Stomach smooth muscle (tissue), 2 donors: ENCODE measurements around the gene WDR19.
"Not testable (repeated sequence)": the region's sequence is repeated elsewhere in the genome, so short reads cannot be mapped to it uniquely, and the experiment has no call there.

Source experiments
- H3K27ac ChIP-seq: one replicate; pipeline ENCODE4 v1.7.0; 2013; ENCODE audit warnings: mild to moderate bottlenecking, low read length, inconsistent platforms
- H3K27me3 ChIP-seq, 2 donors: one replicate each; pipeline ENCODE4 v1.7.0; 2013; ENCODE audit warnings: low read length in 2 of 2; ENCODE audit not compliant: insufficient read depth in 2 of 2, control insufficient read depth in 1 of 2
- H3K36me3 ChIP-seq, 2 donors: one replicate each; pipeline ENCODE4 v1.7.0; 2013; ENCODE audit warnings: low read length in 2 of 2; ENCODE audit not compliant: control insufficient read depth in 2 of 2, insufficient read depth in 2 of 2
- H3K4me1 ChIP-seq: one replicate; pipeline ENCODE4 v1.7.0; 2013; ENCODE audit warnings: low read length; ENCODE audit not compliant: control insufficient read depth, insufficient read depth
- H3K4me3 ChIP-seq, 2 donors: one replicate each; pipeline ENCODE4 v1.7.0; 2013; ENCODE audit warnings: low read length in 2 of 2
- H3K9ac ChIP-seq, 2 donors: one replicate each; pipeline ENCODE4 v1.7.0; 2013; ENCODE audit warnings: low read length in 2 of 2, mild to moderate bottlenecking in 1 of 2
- H3K9me3 ChIP-seq, 2 donors: one replicate each; pipeline ENCODE4 v1.7.0; 2013; ENCODE audit warnings: low read length in 2 of 2; ENCODE audit not compliant: control insufficient read depth in 2 of 2
- donor health status: healthy.
- donor health status: Pancreatic carcinoma.

The WDR19 gene

DNA sequence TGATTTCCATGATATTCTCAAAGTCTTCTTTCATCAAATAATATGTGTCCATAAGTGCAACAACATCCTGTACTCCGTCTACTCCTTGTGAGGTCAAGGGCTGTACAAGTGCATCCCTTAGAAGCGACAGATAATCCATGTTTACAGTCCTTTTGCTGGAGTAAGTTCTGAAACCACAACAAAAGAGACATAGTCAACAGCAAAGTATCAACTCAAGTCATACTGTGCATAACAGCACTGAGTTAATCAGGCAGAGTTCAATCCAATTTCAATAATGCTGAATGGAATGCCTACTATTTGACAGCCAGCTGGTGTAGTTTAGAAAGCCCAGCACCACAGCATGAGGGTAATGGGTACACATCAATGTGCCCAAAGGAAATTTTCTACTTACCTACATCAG lies 109.4 kb downstream of the WDR19 start:
- Histone ChIP-seq H3K4me1 (no peaks in the 10 kb centered on the region), H3K27ac (no peak overlapping the region), H3K36me3 (peaks cover 32 to 36% of the 10 kb centered on the region in 2 donors), H3K9ac (no peak overlapping the region), H3K4me3 (no peak overlapping the region), H3K9me3 (no peaks in the 10 kb centered on the region), H3K27me3 (no peaks in the 10 kb centered on the region)

DNA sequence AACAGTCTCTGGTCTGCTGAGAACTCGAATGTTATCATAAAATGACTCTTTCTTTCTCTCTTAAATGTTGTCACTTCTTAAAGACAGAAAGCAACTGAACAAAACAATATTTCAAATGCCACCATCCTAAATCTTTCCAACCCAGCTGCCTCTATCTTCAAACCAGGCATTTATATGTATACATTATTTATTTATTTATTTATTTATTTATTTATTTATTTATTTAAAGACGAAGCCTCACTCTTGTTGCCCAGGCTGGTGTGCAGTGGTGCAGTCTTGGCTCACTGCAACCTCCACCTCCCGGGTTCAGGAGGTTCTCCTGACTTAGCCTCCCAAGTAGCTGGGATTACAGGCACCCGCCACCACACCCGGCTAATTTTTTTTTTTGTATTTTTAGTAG lies 110.1 kb downstream of the WDR19 start:
- not testable (repeated sequence) for H3K9ac ChIP-seq, H3K4me3 ChIP-seq, H3K4me1 ChIP-seq, H3K27ac ChIP-seq, H3K27me3 ChIP-seq, H3K9me3 ChIP-seq
- H3K36me3 ChIP-seq = peaks cover 25 to 34% of the 10 kb centered on the region in 2 donors

DNA sequence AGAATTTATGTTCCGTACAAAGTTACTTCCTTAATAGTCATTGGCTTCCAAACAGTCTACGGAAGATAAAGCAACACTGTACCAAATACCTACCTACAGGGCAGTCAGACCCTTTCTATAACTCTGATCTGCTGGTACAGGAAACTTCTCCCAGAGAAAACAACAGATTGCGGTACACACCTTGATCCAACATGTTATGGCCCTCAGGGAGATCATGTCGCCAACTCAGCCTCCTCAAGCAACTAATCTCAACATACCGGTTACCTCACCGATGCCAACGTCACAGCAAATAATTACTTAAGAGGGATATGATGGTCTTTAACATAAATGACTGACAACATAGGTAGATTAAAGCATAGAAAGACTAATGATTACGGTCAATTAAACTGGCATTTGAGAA lies 113.5 kb downstream of the WDR19 start:
- Histone ChIP-seq H3K27me3 (no peaks in the 10 kb centered on the region), H3K36me3 (peaks cover 18 to 26% of the 10 kb centered on the region in 2 donors), H3K4me1 (no peaks in the 10 kb centered on the region), H3K9me3 (no peaks in the 10 kb centered on the region), H3K4me3 (no peak overlapping the region), H3K27ac (no peak overlapping the region), H3K9ac (no peak overlapping the region)

DNA sequence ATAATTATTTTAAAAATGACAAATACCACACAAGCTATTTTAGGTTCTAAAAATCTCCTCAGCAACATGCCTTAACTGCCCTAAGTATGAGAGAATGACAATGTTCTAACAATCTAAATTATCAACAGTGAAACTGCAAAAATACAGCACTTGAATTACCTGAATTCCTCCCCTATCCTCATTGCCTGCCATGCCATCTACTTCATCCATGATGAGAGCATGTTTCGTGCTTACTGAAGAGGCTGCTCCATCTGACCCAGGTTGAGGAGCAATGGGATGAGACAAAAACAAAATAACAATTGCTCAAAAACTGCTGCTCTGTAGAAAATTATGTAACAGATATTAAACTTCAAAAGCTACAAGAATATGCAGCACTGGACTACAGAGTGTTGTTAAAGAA lies 120.6 kb downstream of the WDR19 start:
- peaks cover 34 to 36% of the 10 kb centered on the region in 2 donors for H3K36me3 ChIP-seq

DNA sequence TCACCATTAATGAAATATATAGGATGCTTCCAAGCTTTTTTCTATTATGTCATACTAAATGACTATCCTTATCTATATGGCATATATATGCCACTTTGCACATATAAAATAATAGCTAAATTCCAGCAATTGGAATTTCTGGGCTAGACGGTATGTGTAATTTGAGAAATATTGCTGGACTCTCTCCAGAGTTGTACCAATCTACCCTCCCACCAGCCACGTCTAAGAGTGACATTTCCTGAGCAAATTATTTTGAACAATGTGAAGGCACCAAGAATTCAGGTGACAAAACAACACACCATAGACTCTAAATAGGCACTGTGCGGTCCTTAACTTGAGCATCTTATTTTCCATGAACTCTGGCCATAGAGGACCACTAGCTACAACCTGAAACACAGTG lies 121.5 kb downstream of the WDR19 start:
- Histone ChIP-seq H3K4me1 (no peaks in the 10 kb centered on the region), H3K27ac (no peak overlapping the region), H3K9ac (no peak overlapping the region), H3K36me3 (peaks cover 37 to 42% of the 10 kb centered on the region in 2 donors), H3K9me3 (no peaks in the 10 kb centered on the region), H3K27me3 (no peaks in the 10 kb centered on the region), H3K4me3 (no peak overlapping the region)

More for the DNA sequence above, 120.6 kb downstream of the WDR19 start:
- H3K9ac ChIP-seq = no peak overlapping the region
- no peaks in the 10 kb centered on the region for H3K4me1 ChIP-seq
- no peak overlapping the region for H3K27ac ChIP-seq
- H3K27me3 ChIP-seq = no peaks in the 10 kb centered on the region
- no peak overlapping the region for H3K4me3 ChIP-seq
- no peaks in the 10 kb centered on the region for H3K9me3 ChIP-seq

DNA sequence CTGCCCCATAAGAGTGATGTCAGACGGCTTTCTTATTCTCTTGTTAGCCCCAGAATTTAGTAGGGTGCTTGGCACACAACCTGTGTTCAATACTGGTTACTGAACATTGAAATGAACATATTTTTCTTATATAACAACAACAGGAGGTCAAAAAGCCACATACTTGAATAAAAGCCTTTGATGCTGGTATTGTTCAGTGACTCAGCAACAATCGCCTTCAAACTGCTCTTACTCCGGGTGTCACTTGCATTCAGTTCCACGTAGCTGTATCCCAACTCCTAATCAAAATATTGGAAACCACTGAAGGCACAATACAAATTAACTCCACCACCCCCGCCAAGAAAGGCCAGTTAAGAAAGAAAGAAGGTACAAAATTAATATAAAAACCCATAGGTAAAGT lies 122.3 kb downstream of the WDR19 start:
- no peaks in the 10 kb centered on the region for H3K27me3 ChIP-seq
- H3K9me3 ChIP-seq = no peaks in the 10 kb centered on the region
- no peak overlapping the region for H3K4me3 ChIP-seq
- peaks cover 37 to 42% of the 10 kb centered on the region in 2 donors for H3K36me3 ChIP-seq
- H3K27ac ChIP-seq = no peak overlapping the region
- H3K9ac ChIP-seq = no peak overlapping the region
- H3K4me1 ChIP-seq = no peaks in the 10 kb centered on the region

DNA sequence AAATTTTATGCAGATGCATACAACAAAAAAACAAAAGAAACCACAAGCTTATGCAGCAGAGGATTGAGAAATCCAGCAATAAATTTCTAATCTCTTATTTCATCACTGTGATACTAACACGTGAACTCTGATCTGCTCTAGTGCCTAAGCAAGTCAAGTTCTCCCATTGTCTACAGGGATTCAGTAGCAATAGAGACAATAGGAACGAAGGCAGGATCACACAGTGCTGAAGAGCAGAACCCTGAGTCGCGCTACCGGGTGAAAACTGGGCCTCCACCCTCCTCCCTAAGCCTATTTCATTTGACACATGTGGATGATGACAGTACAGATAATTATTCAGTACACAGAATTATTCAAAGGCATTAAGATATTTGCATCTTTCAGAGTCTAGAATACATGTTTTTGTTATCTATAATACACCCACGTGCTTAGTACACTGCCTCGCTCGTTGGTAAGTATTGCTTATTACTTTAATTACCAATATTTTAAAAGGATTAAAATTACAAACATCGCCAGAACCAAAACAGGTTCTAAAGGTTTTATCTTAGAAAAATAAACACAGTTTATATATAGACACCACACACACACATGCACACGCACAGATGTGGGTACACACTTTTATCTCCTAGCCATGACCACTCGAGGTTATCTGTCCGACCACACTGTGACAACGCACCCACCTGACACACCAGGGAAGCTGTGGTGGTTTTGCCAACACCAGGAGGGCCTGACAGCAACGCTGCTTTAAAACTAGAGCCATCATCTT lies 123.8 kb downstream of the WDR19 start:
- Histone ChIP-seq H3K36me3 (peaks cover 36% of the 10 kb centered on the region in 2 donors), H3K27ac (no peak overlapping the region), H3K9ac (no peak overlapping the region)

DNA sequence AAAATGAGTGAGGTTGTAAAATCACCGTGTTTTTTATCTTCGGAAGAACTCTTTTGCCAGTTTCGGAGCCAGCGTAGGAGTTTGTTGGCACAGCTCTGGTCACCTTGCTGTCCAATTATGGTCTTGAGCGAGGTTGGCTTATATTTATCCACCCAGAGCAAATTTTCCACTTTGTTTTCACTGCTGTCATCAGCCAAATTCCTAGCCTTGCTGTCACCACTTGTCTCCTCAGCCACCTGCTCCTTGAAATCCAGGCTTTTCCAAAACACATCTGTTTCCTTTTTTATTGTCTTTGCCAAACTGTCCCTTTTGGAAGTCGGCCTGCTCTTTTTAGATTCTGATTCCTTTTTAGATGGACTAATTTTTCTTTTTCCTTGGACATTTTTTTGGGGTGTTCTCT lies 126.3 kb downstream of the WDR19 start:
- Histone ChIP-seq H3K27me3 (no peaks in the 10 kb centered on the region), H3K4me3 (no peak overlapping the region), H3K9ac (no peak overlapping the region), H3K27ac (no peak overlapping the region), H3K4me1 (no peaks in the 10 kb centered on the region), H3K9me3 (no peaks in the 10 kb centered on the region), H3K36me3 (peaks cover 32 to 37% of the 10 kb centered on the region in 2 donors)

More for the DNA sequence above, 123.8 kb downstream of the WDR19 start:
- Histone ChIP-seq H3K4me1 (no peaks in the 10 kb centered on the region), H3K4me3 (no peak overlapping the region), H3K9me3 (no peaks in the 10 kb centered on the region), H3K27me3 (no peaks in the 10 kb centered on the region)

DNA sequence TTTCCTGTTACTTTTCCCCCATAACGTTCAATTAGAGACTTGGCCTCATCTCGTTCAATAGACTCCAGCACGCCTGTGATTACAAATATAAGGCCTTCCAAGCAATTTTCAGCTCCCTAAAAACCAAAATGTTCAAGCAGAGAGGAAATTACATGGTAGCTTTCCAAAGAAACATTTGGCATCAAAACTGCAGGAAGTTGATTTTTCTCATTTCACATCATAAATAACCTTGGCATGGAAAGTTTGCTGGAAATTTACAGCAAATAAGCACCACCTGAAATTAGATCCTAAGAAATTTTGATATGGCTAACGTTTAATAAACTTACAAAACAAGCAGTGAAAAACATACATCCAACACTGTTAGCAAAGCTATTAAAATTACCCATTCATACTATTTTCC lies 130.5 kb downstream of the WDR19 start:
- no peak overlapping the region for H3K27ac ChIP-seq

DNA sequence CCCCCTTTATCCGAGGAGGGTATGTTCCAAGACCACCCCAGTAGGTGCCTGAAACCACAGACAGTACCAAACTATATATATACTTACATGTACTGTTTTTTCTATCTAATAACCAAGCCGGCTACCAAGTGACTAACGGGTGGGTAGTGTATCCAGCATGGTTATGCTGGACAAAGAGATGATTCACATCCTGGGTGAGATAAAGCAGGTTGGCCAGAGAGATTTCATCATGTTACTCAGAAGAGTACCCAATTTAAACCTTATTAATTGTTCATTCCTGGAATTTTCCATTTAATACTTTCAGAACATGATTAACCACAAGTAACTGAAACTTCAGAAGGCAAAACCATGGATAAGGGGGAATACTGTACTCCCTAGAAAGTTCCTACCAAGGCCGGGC lies 137.3 kb downstream of the WDR19 start:
- Histone ChIP-seq H3K4me1 (no peaks in the 10 kb centered on the region), H3K36me3 (peaks cover 11 to 13% of the 10 kb centered on the region in 2 donors), H3K27ac (no peak overlapping the region), H3K9me3 (no peaks in the 10 kb centered on the region), H3K4me3 (no peak overlapping the region), H3K27me3 (no peaks in the 10 kb centered on the region), H3K9ac (no peak overlapping the region)

More for the DNA sequence above, 130.5 kb downstream of the WDR19 start:
- Histone ChIP-seq H3K27me3 (no peaks in the 10 kb centered on the region), H3K36me3 (peaks cover 31 to 35% of the 10 kb centered on the region in 2 donors), H3K9me3 (no peaks in the 10 kb centered on the region), H3K4me1 (no peaks in the 10 kb centered on the region), H3K9ac (no peak overlapping the region), H3K4me3 (no peak overlapping the region)

DNA sequence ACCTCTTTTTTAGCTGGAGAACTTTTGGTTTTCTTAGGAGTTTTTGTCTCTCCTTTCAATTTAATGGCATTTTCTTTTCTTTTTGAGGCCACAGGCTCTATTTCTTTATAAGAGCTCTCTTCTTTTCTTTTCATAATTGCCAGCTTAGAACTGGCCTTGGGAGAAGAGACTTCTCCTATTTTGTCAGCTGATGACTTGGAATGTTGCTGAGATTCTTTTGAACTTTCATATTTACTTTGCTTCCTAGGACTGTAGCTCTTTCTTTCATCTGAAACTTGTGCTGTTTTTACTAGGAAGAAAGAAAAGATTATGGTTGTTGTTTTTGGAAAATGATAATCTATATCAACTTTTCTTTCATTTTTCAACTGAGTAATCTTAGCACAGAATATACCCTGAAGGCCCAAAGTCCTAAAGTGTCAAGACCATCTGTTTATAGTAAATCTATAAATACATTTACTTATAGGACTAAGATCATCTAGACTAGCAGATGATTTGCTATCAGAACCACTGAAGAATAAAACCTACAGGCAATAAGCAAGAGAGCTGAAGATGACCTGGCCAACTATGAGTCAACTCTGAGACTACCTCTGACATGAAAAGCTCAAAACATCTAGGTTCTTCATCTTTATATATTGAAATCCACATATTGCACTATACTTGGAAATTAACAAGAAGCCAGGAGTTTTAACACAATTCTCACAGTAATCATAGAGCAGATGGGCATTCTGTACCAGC lies 138.2 kb downstream of the WDR19 start:
- H3K27ac ChIP-seq = no peak overlapping the region
- peaks cover 7 to 8% of the 10 kb centered on the region in 2 donors for H3K36me3 ChIP-seq

More for the DNA sequence above, 138.2 kb downstream of the WDR19 start:
- Histone ChIP-seq H3K4me3 (no peak overlapping the region), H3K27me3 (no peaks in the 10 kb centered on the region), H3K9ac (no peak overlapping the region), H3K9me3 (no peaks in the 10 kb centered on the region), H3K4me1 (no peaks in the 10 kb centered on the region)
